Stimulated activated memory B cell treated with anti-CD40 and anti-IgM and Interleukin-4, amounts not matched to agents 10 μg/mL and 1 μg/mL and 100 μg/mL, for 72 hours (primary cell): Measurements from ENCODE around the gene IL10.

Experiments used
- ATAC-seq: fragments of 150-1000 bp; cut with Tn5 transposase; 2 replicates; pipeline ENCODE4 v1.10.0; 2021
- H3K27ac Mint-ChIP-seq: one replicate; pipeline ENCODE4 v1.8.0; 2022; ENCODE audit warnings: mild to moderate bottlenecking, mixed read lengths
- H3K27me3 Mint-ChIP-seq: one replicate; pipeline ENCODE4 v1.8.0; 2022; ENCODE audit warnings: mixed read lengths
- H3K36me3 Mint-ChIP-seq: one replicate; pipeline ENCODE4 v1.8.0; 2022; ENCODE audit warnings: mixed read lengths
- H3K4me1 Mint-ChIP-seq: one replicate; pipeline ENCODE4 v1.8.0; 2022; ENCODE audit warnings: mixed read lengths
- H3K4me3 Mint-ChIP-seq: one replicate; pipeline ENCODE4 v1.8.0; 2022; ENCODE audit warnings: mild to moderate bottlenecking, moderate library complexity, mixed read lengths
- H3K9me3 Mint-ChIP-seq: one replicate; pipeline ENCODE4 v1.8.0; 2022; ENCODE audit warnings: mixed read lengths

IL10 gene

DNA sequence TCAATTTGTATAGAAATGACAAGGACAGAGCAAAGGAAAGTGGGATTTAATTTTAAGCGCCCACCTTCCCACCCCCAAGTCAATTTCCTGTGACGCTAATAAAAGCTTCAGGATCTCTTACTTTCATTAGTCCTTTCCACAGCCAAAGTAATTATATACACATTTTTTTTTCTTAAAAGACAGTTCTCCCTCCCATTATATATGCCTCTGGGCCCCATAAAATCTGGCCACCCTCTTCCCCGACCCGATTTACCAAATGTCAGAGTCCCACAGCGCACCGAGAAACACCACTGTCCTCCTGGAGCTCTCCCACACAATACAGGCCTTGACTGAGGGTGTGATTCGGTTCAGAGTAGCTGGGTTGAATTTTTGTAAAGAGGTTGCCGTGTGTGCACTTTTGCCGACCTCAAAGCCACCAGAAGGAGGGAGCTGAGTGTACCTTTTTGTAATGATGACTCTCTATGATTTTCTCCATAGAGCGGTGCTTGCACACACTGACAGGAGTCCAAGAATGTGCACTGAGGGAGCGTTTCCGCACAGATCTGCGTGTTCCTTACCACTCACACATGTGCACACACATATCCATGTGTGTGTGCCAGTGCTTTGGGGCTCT, 26.2 kb upstream of the IL10 start:
- peaks cover 65% of the 10 kb centered on the region for H3K4me1 Mint-ChIP-seq
- no peak for ATAC-seq
- peaks cover 2% of the 10 kb centered on the region for H3K9me3 Mint-ChIP-seq
- no peaks in the 10 kb centered on the region for H3K36me3 Mint-ChIP-seq
- no peak overlapping the region for H3K27ac Mint-ChIP-seq
- no peaks in the 10 kb centered on the region for H3K27me3 Mint-ChIP-seq
- H3K4me3 Mint-ChIP-seq: no peak overlapping the region

DNA sequence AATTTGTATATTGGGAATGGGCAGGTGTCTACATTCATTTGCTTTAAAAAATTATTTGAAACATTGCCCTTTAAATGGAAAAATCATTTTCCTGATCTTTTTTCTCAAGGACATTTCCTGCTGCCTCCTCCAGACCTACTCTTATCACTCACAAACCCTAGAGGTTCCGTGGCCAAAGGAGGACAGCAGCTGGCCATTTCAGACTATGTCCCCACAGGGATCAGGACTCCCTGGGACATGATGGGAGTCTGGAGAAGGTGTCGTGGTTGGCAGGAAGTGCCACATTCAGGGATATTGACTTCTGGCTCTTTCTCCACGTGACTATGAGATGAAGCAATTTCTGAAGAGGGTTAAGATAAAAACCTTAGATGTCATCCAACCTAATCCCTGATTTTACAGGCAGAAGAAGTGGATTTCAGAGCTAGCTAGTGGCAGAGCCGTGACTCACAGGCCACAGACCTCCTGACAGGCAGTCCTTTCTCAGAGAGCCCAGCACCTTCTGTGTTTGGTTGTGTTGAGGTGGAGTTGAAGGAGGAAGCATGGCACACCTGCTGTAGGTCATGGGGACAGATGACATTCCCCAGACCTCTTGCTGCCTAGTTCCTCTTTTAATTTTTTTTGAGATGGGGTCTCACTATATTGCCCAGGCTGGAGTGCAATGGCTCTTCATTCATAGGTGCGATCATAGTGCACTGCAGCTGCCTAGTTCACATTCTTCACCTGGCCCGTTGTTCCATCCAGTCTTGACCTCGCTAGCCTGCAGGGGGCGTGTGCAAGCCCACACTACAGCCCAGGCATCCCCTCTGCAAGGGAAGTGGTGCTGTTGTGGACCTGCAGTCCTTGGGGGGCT, 25.5 kb upstream of the IL10 start:
- Mint-ChIP-seq H3K27ac (peak overlapping the region; percentile 19), H3K9me3 (peaks cover 2% of the 10 kb centered on the region), H3K4me3 (no peak overlapping the region), H3K4me1 (peaks cover 65% of the 10 kb centered on the region), H3K27me3 (no peaks in the 10 kb centered on the region), H3K36me3 (no peaks in the 10 kb centered on the region)
- peak; percentile 38 for ATAC-seq

GRCh38 chr1:206796981-206797402, 24.7 kb upstream of the IL10 start:
- no peak for ATAC-seq
- Mint-ChIP-seq H3K36me3 (no peaks in the 10 kb centered on the region), H3K27ac (no peak overlapping the region), H3K4me1 (peaks cover 65% of the 10 kb centered on the region), H3K4me3 (no peak overlapping the region), H3K27me3 (no peaks in the 10 kb centered on the region), H3K9me3 (peaks cover 2% of the 10 kb centered on the region)

DNA sequence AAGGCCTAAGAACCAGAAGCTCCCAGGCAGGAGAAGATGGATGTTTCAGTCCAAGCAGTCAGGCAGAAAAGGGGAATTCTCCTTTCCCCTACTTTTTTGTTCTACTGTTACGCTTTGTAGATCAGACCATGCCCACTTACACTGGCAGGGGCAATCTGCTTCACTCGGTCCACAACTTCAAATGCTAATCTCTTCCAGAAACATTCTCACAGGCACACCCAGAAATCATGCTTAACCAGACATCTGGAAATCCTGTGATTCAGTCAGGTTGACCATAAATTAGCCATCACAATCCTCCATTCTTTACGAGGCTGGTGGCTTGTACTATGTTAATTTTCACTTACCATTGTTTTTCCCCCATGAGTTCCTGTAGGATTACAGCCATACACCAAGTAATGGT, 23.8 kb upstream of the IL10 start:
- ATAC-seq: no peak
- no peak overlapping the region for H3K4me3 Mint-ChIP-seq
- no peak overlapping the region for H3K27ac Mint-ChIP-seq
- H3K9me3 Mint-ChIP-seq: peaks cover 2% of the 10 kb centered on the region
- H3K36me3 Mint-ChIP-seq: no peaks in the 10 kb centered on the region
- peaks cover 65% of the 10 kb centered on the region for H3K4me1 Mint-ChIP-seq
- H3K27me3 Mint-ChIP-seq: no peaks in the 10 kb centered on the region

DNA sequence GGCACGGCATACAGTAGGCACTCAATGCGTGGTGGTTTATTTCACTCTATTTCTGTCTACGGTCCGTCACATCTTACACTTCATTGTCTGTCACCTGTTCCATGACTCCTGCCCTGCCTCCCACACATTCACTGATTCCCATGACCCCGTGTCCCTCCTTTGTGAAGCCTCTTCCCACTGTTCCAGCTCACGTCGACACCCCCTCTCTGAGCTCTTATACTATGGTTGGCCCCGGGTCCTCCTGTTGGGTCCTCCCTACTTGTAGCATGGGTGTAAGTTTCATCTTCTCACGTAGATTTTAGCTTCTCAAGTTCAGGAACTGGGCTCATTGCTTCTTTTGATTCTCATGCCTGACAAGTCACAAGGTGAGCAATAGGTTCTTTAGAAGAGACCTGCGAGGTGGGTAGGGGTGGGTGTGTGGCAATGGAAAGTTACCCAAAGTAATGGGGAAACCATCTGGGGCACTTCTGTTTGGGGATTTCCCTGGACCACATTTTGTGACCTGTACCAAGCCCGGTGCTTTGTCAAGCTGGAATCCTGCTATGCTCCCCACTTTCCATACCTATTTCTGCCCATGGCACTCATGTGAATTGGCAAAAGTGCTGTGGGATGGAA, 22.1 kb upstream of the IL10 start:
- Mint-ChIP-seq H3K27ac (peak overlapping the region; percentile 94), H3K9me3 (peaks cover 2% of the 10 kb centered on the region), H3K4me3 (peak overlapping the region; percentile 48), H3K36me3 (no peaks in the 10 kb centered on the region), H3K4me1 (peaks cover 72% of the 10 kb centered on the region), H3K27me3 (no peaks in the 10 kb centered on the region)
- peak; percentile 61 for ATAC-seq

- no peak for ATAC-seq
- H3K4me1 Mint-ChIP-seq: peaks cover 72% of the 10 kb centered on the region
- H3K27me3 Mint-ChIP-seq: no peaks in the 10 kb centered on the region
- H3K9me3 Mint-ChIP-seq: peaks cover 2% of the 10 kb centered on the region
- no peaks in the 10 kb centered on the region for H3K36me3 Mint-ChIP-seq
- no peak overlapping the region for H3K4me3 Mint-ChIP-seq
- H3K27ac Mint-ChIP-seq: peak overlapping the region; percentile 94
These were observed 21.3 kb upstream of the IL10 start for GRCh38 chr1:206793620-206794019.

GRCh38 chr1:206792939-206793607, 20.8 kb upstream of the IL10 start:
- peak; percentile 87 for ATAC-seq
- H3K4me1 Mint-ChIP-seq: peaks cover 70% of the 10 kb centered on the region
- peak overlapping the region; percentile 8 for H3K4me3 Mint-ChIP-seq
- H3K27me3 Mint-ChIP-seq: no peaks in the 10 kb centered on the region
- peak overlapping the region; percentile 94 for H3K27ac Mint-ChIP-seq
- peaks cover 2% of the 10 kb centered on the region for H3K9me3 Mint-ChIP-seq
- H3K36me3 Mint-ChIP-seq: no peaks in the 10 kb centered on the region

GRCh38 chr1:206790502-206791250, 18.4 kb upstream of the IL10 start:
- peak overlapping the region; percentile 94 for H3K27ac Mint-ChIP-seq
- H3K4me1 Mint-ChIP-seq: peaks cover 77% of the 10 kb centered on the region
- H3K9me3 Mint-ChIP-seq: peaks cover 2% of the 10 kb centered on the region
- H3K36me3 Mint-ChIP-seq: no peaks in the 10 kb centered on the region
- peak; percentile 69 for ATAC-seq
- no peaks in the 10 kb centered on the region for H3K27me3 Mint-ChIP-seq
- peak overlapping the region; percentile 62 for H3K4me3 Mint-ChIP-seq

- Mint-ChIP-seq H3K4me3 (no peak overlapping the region), H3K9me3 (no peaks in the 10 kb centered on the region), H3K36me3 (no peaks in the 10 kb centered on the region), H3K27ac (no peak overlapping the region), H3K4me1 (peaks cover 77% of the 10 kb centered on the region), H3K27me3 (no peaks in the 10 kb centered on the region)
- no peak for ATAC-seq
These were observed 16.3 kb upstream of the IL10 start for GRCh38 chr1:206788487-206789050.

GRCh38 chr1:206787891-206788290, 15.6 kb upstream of the IL10 start:
- no peaks in the 10 kb centered on the region for H3K36me3 Mint-ChIP-seq
- no peak overlapping the region for H3K4me3 Mint-ChIP-seq
- no peaks in the 10 kb centered on the region for H3K27me3 Mint-ChIP-seq
- peak overlapping the region; percentile 54 for H3K27ac Mint-ChIP-seq
- no peak for ATAC-seq
- peaks cover 75% of the 10 kb centered on the region for H3K4me1 Mint-ChIP-seq
- no peaks in the 10 kb centered on the region for H3K9me3 Mint-ChIP-seq

DNA sequence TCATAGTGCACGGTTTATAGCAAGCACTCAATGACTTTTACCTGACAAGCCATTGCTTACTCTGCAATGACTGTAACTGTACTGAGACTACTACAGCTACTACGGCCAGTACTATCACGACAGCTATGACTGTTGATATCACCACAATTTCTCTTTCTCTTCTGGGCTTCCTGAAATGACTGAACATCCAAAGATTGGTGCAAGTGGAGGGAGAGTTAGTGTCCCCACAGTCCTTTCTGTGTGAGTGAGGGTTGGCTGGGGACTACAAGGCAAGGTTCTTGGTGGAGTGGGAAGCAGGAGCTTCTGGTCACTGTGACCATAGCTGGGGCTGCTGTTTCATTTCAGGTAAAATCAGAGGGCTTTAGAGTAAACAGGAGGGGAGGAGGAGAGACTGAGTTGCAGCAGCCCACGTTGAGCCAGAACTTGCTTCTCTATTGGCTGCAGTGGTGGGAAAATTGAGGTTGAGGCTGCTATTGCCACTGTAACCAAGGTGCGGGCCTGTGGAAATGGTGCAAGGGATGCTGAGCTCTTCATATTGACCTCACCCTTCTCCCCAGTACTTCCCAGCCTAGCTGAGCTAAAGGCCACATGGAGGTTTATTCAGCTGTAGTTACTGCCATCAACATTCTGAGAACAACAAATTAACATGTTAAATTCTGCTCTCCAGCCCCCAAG, 14.1 kb upstream of the IL10 start:
- Mint-ChIP-seq H3K4me3 (no peak overlapping the region), H3K36me3 (no peaks in the 10 kb centered on the region), H3K27ac (peak overlapping the region; percentile 54), H3K27me3 (no peaks in the 10 kb centered on the region), H3K4me1 (peaks cover 68% of the 10 kb centered on the region), H3K9me3 (no peaks in the 10 kb centered on the region)
- ATAC-seq: no peak

- Mint-ChIP-seq H3K27me3 (no peaks in the 10 kb centered on the region), H3K36me3 (no peaks in the 10 kb centered on the region), H3K4me3 (no peak overlapping the region), H3K9me3 (no peaks in the 10 kb centered on the region), H3K4me1 (peaks cover 57% of the 10 kb centered on the region), H3K27ac (peak overlapping the region; percentile 73)
- no peak for ATAC-seq
These were observed 13.0 kb upstream of the IL10 start for GRCh38 chr1:206785182-206785765.

DNA sequence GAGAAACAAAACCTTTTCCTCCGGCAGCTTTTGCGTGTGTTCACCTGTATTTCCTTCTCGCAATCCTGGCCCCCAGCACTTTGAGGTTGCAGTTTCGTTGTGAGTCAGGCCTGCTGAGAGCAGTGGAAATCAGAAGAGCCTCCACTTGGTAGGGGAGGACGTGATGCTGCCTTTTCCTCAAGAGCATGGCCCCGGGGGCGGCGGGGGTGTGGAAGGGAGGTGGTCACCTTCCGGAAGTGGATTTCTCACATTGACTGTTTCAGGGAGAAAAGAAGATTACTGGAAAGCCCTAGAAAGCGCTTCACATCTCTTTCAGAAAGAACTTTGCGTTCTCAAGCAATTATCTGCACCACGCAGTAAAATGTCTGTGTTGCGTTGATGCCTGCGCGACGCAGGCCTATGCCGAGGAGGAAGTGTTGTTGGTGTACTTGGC, 12.2 kb upstream of the IL10 start:
- H3K4me3 Mint-ChIP-seq: peak overlapping the region; percentile 61
- peak; percentile 89 for ATAC-seq

GRCh38 chr1:206783506-206783905, 11.2 kb upstream of the IL10 start:
- no peaks in the 10 kb centered on the region for H3K36me3 Mint-ChIP-seq
- H3K4me3 Mint-ChIP-seq: no peak overlapping the region
- no peaks in the 10 kb centered on the region for H3K9me3 Mint-ChIP-seq
- no peak overlapping the region for H3K27ac Mint-ChIP-seq
- no peaks in the 10 kb centered on the region for H3K27me3 Mint-ChIP-seq
- no peak for ATAC-seq
- peaks cover 51% of the 10 kb centered on the region for H3K4me1 Mint-ChIP-seq

More for the DNA sequence above, 12.2 kb upstream of the IL10 start:
- Mint-ChIP-seq H3K36me3 (no peaks in the 10 kb centered on the region), H3K9me3 (no peaks in the 10 kb centered on the region), H3K27me3 (no peaks in the 10 kb centered on the region), H3K4me1 (peaks cover 51% of the 10 kb centered on the region), H3K27ac (peak overlapping the region; percentile 73)
